Subcutaneous abdominal adipose tissue (tissue), 5 donors: ENCODE data around the gene SPSB2.

ENCODE experiments used
- H3K27ac ChIP-seq: one replicate; pipeline ENCODE4 v1.7.0; 2013; ENCODE audit warnings: low read depth, mild to moderate bottlenecking, inconsistent platforms, low read length, moderate library complexity
- H3K27me3 ChIP-seq, 5 donors: one replicate each; pipeline ENCODE4 v1.7.0; 2013; ENCODE audit warnings: low read length in 5 of 5, inconsistent platforms in 1 of 5; ENCODE audit not compliant: control insufficient read depth in 5 of 5, insufficient read depth in 4 of 5
- H3K36me3 ChIP-seq, 5 donors: one replicate each; pipeline ENCODE4 v1.7.0; 2013; ENCODE audit warnings: low read length in 5 of 5; ENCODE audit not compliant: control insufficient read depth in 5 of 5, insufficient read depth in 5 of 5
- H3K4me1 ChIP-seq, 5 donors: one replicate each; pipeline ENCODE4 v1.7.0; 2013; ENCODE audit warnings: low read length in 5 of 5, mild to moderate bottlenecking in 3 of 5, moderate library complexity in 1 of 5; ENCODE audit not compliant: control insufficient read depth in 5 of 5, insufficient read depth in 5 of 5
- H3K4me3 ChIP-seq, 5 donors: one replicate each; pipeline ENCODE4 v1.7.0; 2013; ENCODE audit warnings: low read length in 5 of 5, low read depth in 1 of 5
- H3K9ac ChIP-seq, 5 donors: one replicate each; pipeline ENCODE4 v1.7.0; 2013; ENCODE audit warnings: low read length in 5 of 5, mild to moderate bottlenecking in 4 of 5, moderate library complexity in 3 of 5
- H3K9me3 ChIP-seq, 5 donors: one replicate each; pipeline ENCODE4 v1.7.0; 2013; ENCODE audit warnings: low read length in 5 of 5; ENCODE audit not compliant: control insufficient read depth in 5 of 5
- donor health status: healthy.
- donor health status: healthy.
- donor health status: healthy.
- donor health status: healthy.
- donor health status: healthy.

SPSB2 gene

GRCh38 chr12:6821591-6822425 is 51.3 kb downstream of the SPSB2 start, which contains the start of gene GPR162:
GPR162 (plus strand) TSS chr12:6821821; CDS start chr12:6823899, 2,078 bp downstream.
- no peaks in the 10 kb centered on the region for H3K9me3 ChIP-seq
- H3K4me3 ChIP-seq, result peak within 1 kb of the TSS; percentile 32 to 61 (median 47)
- peak within 1 kb of the TSS in 1 of 5 donors; percentile 9 for H3K9ac ChIP-seq
- H3K27me3 ChIP-seq, result peaks cover 26 to 48% (median 33%) of the 10 kb centered on the region in 5 donors
- H3K27ac ChIP-seq, result no peak within 1 kb of the TSS
- peaks cover 0 to 19% (median 7%) of the 10 kb centered on the region in 5 donors for H3K36me3 ChIP-seq
- H3K4me1 ChIP-seq, result peaks cover 0 to 20% (median 15%) of the 10 kb centered on the region in 5 donors
